Stomach (tissue), 4 donors: ENCODE results near the gene PTPRD.

Source experiments
- POLR2A ChIP-seq, 4 donors: fragments of 450-650 bp; IDR thresholded peaks; one replicate each; pipeline ENCODE4 v1.6.1; 2016; ENCODE audit warnings: antibody characterized with exemption in 4 of 4, control low read depth in 2 of 4, mild to moderate bottlenecking in 1 of 4, moderate library complexity in 1 of 4
- TF ChIP-seq, protein P1 (sequence below), 7 experiments: fragments of 450-650 bp in 4 of 7; fragments of 200-600 bp in 3 of 7; sonication (generic) in 3 of 7; IDR thresholded peaks; one replicate each; pipeline ENCODE4 v1.5.1; 2016 to 2019; ENCODE audit warnings: antibody characterized with exemption in 7 of 7, control low read depth in 2 of 7, mild to moderate bottlenecking in 1 of 7

DNA sequence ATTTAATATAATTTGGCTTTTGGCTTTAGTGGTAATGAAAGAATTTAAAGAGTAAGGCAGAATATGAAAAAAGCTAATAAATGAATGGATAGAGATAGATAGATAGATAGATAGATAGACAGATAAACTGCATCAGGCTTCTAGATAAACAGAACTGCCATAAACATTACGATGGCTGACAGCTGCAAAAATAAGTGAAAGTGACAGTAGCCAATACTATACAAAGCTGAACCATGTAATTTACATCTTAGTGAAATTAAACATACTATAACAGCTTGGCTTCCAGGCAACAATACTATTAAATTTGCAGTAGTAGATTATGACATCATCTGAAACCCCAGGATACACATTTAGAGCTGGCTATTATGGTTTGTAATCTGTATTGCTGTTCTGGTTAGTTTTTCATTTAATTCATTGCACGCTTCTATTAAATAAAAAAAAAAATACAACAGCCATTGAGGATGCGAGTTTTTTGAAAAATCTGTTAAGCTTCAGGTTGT lies 1354.8 kb downstream of the PTPRD start:
- TF ChIP-seq, protein P1, sequence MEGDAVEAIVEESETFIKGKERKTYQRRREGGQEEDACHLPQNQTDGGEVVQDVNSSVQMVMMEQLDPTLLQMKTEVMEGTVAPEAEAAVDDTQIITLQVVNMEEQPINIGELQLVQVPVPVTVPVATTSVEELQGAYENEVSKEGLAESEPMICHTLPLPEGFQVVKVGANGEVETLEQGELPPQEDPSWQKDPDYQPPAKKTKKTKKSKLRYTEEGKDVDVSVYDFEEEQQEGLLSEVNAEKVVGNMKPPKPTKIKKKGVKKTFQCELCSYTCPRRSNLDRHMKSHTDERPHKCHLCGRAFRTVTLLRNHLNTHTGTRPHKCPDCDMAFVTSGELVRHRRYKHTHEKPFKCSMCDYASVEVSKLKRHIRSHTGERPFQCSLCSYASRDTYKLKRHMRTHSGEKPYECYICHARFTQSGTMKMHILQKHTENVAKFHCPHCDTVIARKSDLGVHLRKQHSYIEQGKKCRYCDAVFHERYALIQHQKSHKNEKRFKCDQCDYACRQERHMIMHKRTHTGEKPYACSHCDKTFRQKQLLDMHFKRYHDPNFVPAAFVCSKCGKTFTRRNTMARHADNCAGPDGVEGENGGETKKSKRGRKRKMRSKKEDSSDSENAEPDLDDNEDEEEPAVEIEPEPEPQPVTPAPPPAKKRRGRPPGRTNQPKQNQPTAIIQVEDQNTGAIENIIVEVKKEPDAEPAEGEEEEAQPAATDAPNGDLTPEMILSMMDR (IDR thresholded peaks at IDR 0.05) = no peak
- no peak for TF ChIP-seq POLR2A (IDR thresholded peaks at IDR 0.05)
